Measurements from ENCODE around the gene ADAM30.

The ADAM30 gene
- total RNA-seq, result 0 reads per million in 4 experiments

DNA sequence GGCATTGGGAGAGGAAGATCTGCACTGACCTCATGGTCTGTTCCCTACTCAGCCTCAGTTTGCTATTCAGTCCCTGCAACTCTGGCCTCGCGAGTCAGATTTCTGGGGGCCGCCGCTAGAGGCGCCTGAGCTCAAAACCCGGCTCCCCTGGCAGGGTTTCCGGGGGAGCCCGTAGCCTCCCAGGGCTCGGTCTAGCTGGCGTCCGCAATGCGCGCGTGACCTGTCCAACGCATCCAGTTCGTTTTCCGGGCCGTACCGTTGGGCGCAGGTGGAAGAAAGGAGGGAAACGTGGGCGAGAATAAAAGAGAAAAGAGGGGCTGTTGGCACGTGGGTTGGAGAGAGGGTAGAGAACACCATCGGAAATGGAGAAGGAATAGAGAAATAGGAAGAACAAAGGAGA, at the start of gene ADAM30:
TSS of gene ADAM30 (minus strand) at position 213 of the 400 bp plus-strand sequence. CDS start at position 34, 179 bp downstream.
- no peak for DNase-seq

DNA sequence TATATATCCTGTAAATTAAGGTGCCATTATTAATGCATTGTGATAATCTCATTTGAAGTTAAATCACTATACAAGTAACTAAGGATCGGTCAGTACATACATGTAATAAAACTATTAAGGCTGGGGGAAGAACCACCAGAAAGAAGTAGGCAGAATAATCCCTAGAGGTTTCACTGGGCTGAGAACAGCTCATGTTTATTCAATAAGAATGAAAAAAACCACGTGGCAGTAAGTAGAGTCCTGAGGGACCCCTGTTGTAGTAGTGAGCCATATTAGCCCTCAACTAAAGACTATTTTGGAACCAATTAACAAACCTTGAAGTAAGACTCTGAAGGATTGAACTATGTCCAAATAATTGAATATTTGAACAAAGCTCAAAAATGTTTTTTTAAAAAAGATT, 46.9 kb upstream of the ADAM30 start:
- no peak for DNase-seq

DNA sequence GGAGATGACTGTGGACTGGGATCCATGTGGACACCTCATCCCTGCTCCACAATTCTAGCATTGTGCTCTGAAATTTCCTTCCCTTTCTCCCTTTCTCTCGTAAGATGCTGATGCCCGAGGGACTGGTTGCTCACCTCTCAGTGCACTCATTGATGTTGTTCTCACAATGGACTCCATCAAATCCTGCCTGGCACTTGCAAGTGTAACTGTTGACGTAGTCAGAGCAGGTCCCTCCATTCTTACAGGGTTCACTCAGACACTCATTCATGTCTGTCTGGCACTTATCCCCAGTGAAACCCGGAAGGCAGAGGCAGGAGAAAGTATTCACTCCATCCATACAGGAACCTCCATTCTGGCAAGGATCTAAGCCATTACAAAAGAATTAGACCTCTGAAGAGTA, 45.1 kb upstream of the ADAM30 start:
- DNase-seq, result no peak

DNA sequence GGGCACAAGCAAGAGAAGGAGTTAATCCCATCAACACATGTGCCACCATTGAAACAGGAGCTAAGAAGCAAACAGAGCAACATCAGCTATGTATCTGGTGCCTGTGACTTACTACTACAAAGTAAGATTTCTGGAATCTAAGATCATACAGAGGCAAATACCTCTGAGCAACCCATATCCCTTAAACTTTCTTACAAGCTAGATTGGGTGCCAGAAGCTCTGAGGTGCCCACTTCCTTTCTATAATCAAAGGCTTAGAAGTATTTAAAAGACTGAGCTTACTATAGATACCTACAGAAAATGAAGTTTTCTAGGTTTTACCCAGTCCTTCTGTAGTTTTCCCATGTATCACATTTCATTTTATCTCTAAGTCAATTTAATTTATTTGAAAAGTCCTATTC, 44.4 kb upstream of the ADAM30 start:
- no peak for DNase-seq

DNA sequence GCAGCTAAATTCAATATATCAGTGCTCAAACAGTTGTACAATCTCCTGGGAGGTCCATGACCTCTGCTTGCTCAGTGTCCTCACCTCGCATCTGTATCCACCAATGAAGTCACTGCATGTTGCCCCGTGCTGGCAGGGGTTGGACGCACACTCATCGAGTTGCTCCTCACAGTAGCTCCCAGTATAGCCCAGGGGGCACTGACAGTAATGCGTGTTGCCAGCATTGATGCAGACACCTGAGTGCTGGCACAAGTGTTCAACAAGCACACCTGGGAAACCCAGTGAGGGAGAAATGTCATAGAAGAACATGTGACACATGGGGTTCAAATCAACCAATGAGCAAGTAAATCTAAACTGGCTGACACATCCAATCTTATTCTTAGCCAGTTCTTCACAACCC, 40.9 kb upstream of the ADAM30 start:
- DNase-seq, result no peak

DNA sequence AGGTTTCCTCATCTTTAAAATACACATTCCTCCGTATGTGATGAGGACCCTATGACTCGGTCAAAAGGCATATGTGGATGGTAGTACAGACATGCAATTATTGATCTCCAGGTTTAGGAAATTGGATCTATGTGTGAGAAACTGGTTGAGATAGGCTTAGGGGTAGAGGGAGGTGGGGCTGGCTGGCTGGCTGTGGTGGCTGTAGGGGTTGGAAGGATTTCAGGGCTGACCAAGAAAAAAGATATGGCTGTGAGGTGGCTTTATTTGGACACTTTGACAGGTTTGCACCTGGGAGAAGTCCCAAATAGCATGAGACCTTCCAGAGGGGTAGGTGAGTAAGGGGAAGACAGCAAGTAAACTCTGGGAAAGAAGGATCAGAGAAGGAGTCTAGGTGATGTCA, 39.6 kb upstream of the ADAM30 start:
- DNase-seq, result no peak

DNA sequence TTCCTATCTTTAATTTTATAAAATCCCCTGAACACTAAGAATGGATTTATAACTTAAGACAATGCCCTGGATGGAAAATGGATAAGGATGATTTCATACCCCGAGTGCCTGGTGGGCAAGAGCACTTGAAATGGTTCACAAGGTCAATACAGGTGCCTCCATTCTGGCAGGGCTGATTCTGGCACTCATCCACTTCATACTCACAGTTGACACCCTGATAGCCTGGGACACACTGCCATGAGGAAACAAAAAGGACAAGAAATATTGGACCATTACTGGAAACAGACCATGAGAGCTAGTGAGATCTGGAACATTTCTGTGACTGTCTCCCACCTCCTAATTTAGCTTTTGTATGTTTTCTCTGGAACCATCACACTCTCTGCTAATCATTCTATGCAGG, 39.1 kb upstream of the ADAM30 start:
- DNase-seq, result no peak

DNA sequence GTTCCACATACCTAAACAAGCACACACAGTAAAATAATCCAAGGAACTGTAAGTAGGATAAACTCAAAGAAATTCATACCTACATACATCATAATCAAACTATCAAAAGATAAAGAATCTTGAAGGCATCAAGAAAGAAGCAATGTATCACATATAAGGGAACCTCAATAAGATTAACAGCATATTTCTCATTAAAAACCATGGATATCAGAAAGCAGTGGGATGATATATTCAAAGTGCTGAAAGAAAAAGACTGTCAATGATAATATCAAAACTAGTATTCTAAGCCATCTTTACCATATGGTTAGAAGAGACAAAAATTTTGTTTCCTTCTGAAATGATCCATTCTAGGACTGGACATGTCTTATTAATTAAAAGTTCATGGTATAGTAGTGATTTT, 37.1 kb upstream of the ADAM30 start:
- no peak for DNase-seq

DNA sequence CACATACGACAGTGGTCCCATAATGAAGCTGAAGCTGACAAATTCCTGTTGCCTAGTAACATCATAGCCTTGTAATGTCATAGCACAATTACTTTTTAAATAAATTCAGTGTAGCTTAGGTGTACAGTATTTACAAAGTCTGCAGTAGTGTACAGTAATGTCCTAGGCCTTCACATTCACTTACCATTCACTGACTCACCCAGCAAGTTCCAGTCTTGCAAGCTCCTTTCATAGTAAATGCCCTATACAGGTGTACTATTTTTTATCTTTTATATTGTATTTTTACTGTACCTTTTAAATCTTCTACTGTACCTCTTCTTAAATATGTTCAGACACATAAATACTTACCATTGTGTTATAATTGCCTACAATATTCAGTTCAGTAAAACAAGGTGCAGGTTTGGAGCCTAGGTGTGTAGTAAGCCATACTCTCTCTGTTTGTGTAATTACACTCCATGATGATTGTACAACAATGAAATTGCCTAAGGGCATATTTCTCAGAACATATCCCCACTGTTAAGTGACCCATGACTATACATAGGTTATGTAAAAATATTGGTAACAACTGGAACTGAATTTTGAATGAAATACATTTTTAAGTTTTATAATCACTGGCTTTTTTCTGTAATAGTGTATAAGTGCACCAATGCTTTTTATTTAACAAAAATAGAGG, 33.5 kb upstream of the ADAM30 start:
- no peak for DNase-seq

DNA sequence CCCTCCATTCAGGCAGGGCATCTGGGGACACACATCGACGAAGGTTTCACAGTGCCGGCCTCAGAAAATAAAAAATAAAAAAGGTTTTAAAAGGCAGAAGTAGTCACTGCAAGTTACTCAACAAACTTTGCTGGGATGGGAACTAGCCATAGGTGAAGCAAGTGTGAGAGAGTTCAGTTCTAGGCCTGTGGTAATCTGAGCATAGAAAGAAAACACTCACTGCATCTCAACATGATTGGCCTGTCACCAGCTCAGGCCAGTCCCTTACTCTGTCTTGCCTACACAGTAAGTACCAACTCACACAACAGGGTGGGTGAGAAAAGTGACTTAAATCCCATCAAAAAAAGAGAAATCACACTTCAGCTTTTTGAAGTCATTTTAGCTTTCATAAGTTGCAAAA, 30.2 kb upstream of the ADAM30 start:
- DNase-seq, result no peak

DNA sequence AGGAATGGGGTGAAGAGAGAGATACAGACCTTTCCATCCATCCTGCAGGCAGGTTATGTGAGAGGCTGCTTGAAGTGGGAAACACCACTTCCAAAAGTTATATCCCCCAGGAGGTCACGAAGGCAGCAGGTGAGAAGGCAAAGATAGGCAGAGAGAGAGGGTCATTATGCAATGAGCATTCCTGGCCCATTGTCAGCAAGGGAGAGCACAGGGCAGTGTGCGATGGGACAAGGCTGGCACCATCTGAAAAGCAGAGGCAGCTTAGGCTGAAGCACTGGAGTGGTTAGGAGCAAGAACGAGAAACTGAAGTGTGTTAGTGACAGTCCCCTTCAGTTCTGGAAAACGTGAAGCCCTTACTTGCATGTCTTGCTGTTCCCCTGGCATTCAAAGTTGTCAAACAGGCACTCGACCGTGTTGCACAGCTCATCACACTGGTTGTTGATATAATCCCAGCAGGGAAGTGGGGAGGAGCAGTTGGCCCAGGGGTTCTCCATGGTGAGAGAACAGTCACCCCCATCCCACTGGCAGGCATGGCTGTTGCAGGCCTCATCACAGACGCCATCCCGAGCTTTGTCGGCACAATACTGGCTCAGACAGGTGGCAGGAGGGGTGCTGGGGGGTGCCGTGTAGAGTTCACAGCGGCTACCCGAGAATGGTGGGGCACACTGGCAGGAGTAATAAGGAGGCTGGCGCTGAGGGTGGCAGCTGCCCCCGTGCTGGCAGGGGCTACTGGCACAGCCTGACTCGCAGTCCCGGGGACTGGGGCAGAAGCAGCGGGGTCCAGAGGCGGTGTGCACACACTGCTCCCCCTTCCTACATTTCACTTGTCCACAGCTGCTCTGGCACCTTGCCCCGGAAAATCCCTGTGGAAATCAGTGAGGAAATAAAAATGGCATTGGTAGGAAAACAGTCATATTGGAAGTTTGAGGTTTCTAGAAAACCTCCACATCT, 28.9 kb upstream of the ADAM30 start:
- DNase-seq, result no peak

DNA sequence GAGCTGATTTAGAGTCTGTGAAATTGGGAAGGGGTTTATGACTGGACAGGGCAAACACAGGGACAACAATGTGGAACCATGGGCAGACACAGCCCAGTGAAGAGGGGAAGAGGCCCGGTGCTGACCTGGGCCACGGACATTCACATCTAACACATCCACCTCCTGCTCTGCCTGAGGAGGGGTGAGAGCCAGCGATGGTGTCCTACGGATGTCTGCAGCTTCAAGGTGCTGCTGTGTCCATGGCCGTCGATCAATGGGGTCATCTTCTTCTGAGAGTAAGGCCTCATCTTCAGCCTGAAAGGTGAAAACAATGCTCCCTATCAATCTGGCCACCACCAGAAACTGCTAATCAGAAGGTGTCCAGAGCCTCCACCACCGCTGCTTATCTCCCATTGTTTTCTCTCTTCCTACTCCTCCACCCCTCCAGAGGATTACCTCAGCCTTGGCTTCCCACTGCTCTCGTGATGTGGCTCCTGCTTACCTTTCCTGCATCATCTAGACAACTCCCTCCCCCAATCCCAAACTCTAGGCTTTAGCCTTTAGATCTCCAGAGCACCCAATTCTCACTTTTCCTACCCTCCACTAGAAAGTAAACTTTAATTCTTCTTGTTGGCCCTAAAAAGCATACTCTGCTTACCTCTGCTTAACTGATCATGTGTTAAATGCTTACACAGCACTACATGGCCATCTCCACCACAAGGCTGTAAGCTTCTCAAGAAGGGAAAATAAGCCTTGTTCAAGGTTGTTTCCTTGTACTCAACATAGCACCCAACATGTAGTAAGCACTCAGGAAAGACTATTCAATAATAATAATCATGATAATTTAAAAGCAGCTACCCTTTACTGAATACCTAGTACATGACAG, 24.0 kb upstream of the ADAM30 start:
- no peak for DNase-seq

DNA sequence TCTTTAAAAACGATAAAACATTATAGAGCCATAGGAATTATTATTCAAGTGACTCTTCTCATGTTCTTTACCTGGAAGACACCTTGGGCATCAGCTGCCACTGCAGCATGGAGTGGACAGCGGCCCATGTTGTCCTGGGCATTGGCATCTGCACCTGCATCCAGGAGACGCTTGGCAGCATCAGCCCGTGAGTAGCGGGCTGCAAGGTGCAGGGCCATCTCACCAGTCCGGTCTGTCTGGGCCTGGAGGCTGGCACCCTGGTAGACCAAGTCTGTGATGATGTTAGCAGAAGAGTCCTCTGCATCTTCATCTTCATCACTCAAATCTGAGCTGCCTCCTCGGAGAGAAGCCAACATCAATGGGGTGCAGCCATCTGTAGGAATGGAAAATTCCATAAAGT, 22.9 kb upstream of the ADAM30 start:
- no peak for DNase-seq

DNA sequence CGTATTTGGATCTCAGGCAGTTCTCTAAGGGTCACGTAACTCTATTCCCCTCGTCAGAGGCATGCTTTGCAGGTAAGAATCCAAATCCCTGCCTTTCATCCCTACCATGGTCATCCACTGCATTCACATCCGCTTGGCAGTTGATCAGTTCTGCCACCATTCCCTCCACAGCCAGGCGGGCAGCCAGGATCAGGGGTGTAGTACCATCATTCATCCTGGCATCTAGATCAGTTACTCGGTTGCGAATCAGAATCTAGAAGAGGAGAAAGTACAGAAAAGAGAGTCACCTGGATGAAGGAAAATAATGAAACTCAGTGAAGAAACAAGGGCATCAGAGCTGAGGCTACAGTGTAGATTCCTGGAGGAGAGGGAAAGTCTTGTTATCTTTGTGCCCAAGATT, 22.0 kb upstream of the ADAM30 start:
- no peak for DNase-seq

DNA sequence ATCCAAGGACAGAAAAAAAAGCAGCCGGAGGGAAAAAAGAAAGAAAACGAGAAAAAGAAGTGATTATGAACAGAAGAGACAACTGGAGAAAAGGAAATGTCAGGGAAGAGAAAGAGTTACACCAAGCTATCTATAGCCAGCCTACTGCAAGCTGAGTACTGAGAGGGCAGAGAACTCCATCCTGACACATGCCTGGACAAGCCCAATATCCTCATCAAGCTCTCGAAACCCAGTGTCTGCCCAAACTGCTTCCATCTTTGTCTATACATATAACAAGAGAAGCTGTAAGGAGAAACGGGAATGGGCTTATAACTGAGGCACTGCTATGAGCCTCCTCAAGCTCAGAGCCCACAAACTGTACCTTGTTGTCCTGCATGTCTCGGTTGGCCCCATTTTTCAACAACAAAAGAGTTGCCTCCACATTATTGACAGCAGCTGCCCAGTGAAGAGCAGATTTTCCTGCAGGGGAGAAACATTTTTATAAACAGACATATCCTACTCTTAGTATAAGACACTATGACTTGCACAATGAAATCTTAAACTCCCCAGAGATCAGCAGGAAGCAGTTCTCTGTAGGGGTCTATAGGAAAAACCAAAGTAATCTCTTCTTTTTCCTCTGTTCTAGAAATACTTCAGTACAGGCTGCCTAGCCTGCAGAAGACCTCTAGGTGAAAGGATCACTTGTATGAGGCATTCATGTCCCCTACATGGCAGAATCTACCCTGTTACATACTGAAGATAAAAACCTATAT, 21.2 kb upstream of the ADAM30 start:
- DNase-seq, result no peak

DNA sequence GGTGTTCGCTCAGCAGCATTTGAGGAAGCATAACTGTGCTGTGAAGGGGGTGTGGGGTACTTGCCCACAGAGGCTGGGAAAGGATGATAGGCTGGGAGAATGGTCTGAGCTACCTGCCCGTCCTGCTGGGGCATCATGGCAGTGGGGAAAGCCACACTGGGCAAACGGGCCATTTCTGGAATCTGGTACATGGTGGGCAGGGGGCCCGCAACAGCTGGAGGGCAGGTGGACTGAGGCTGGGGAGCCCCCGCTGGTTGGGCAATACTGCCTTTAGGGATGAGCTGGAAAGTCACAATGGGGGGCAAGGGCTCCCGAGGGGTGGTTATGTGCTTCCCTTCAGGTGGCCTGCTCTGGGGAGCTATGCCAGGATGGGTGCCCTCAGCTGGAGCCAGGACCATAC, 19.2 kb upstream of the ADAM30 start:
- DNase-seq, result no peak

DNA sequence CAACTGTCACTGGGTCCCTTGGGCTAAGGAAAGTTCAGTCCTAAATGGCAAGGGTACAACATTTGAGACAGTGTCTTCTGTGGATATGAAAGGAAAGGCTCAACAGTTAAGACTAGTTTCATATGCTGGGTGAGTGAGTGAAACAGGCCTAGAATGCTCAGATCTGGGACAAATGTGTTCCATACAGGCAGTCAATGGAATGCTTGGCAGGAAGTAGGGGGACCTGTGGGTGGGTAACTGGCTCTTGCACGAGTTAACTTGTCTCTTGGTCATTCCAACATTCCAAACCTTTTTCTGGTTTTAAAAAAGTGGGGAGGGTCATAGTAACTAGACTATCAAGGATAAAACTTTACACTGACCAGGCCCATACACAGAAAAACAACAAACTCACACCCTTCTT, 17.8 kb upstream of the ADAM30 start:
- no peak for DNase-seq

DNA sequence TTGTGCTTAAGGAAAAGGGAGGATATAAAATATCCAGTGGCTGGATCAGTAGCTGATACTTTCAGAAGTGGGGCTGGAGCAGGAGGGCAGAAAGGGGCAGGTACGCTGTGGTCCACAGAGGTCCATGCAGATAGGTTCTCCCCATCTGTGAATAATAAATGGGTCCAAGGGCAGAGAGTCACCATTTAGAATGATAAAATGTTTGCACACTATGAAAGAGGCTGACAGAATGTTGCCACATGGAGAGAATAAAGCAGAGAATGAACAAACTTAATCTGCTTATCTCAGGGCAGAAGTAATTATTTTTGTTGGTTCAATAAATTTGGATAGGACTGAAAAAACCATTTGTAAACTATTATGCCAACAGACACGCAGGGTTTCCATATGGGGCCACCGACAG, 16.6 kb upstream of the ADAM30 start:
- DNase-seq, result no peak

DNA sequence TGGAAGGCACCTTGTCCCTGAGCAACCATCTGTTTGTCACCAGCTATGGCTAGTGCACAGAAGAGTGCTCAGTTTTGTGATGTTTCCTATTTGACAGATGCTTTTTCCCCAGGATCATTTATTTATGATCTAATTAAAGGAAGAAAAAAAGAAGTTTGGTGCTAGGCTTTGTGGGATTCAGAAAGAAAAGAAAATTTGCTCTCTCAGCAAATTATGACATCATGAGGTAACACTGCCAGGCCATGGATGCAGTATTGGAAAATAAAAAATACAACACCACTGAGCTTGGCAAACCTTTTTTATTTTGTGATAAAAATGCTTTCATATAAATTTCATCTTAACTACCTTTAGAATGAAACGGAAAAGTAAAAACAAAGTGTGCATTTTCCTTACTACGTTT, 15.5 kb upstream of the ADAM30 start:
- no peak for DNase-seq

DNA sequence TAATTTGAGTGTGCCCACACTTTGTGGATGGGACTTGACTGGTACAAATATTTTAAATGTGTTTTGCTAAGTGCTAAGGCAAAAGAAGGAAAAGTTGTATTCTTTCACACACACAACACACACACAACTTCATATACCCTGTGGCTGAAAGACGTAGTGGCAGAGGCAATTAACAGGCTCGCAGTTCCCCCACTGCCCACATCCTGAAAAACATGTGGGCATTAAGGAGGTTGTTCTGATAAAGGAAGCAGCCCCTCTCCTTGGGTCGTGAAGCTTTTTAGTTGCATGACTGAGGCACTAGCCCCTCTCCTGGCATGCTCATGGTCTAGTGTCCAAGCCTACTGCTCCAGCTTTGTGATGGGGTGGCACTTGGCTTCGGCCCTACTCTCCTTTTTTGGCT, 14.3 kb upstream of the ADAM30 start:
- DNase-seq, result no peak

DNA sequence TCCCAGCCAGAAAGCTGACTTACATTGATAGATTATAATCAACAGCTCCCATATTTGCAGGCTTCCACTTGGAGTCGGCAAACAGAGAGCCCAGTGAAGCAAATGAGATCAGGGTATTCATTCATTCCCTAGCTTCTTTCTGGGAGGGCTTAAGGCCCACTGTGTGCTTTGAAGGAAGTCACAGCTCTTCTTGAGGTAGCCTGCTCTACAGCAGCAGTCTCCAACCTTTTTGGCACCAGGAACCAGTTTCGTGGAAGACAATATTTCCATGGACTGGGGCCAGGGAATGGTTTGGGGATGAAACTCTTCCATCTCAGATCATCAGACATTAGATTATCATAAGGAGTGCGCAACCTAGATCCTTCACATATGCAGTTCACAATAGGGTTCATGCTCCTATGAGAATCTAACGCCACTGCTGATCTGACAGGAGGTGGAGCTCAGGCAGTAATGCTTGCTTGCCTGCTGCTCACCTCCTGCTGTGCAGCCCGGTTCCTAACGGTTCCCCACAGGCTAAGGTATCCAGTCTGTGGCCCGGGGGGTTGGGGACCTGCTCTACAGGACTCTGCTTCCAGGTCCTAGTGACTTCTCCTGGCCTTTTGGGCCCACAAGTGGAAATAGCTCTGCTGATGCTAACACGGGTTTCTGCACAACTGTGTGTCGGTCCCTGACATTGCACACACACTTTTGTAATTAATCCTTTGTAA, 13.7 kb upstream of the ADAM30 start:
- no peak for DNase-seq

DNA sequence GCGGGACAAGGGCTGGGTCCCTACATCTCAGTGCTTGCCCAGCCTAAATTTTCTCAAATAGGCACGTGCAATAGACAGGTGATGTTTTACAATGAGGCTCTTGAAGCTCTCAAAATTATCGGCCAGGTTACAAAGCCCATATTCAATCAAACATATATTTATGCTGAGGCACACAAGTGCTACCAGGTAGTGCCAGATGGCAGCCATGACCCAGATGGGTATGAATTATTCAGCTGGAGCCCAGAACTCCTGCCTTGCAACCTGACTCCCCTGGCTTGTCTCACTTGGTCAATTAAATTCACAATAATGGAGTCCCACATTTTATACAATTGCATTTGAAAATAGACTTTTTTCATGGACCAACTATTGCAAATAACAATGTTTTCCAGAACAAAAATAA, 12.3 kb upstream of the ADAM30 start:
- DNase-seq, result no peak

All from effector CD8-positive, alpha-beta T cell (primary cell).